PC-3 (cell line): ENCODE measurements around the gene RBFOX2.

Source experiments
- EZH2 ChIP-seq: fragments of 300-600 bp; sonication (generic); IDR thresholded peaks from one replicate; pipeline ENCODE4 v1.6.1; 2017; ENCODE audit warnings: antibody characterized with exemption, mild to moderate bottlenecking, low read length; ENCODE audit not compliant: unreplicated experiment
- EZH2phosphoT487 ChIP-seq: fragments of 300-600 bp; sonication (generic); IDR thresholded peaks from 2 replicates; pipeline ENCODE4 v1.6.1; 2018; ENCODE audit warnings: mild to moderate bottlenecking, antibody characterized with exemption, low read length, borderline replicate concordance
- TF ChIP-seq, protein P1 (sequence below): fragments of 300-600 bp; sonication (generic); conservative IDR thresholded peaks from 2 replicates; pipeline ENCODE4 v1.5.1; 2017; ENCODE audit warnings: antibody characterized with exemption, low read depth, mild to moderate bottlenecking, low read length

- TF ChIP-seq, protein P1, sequence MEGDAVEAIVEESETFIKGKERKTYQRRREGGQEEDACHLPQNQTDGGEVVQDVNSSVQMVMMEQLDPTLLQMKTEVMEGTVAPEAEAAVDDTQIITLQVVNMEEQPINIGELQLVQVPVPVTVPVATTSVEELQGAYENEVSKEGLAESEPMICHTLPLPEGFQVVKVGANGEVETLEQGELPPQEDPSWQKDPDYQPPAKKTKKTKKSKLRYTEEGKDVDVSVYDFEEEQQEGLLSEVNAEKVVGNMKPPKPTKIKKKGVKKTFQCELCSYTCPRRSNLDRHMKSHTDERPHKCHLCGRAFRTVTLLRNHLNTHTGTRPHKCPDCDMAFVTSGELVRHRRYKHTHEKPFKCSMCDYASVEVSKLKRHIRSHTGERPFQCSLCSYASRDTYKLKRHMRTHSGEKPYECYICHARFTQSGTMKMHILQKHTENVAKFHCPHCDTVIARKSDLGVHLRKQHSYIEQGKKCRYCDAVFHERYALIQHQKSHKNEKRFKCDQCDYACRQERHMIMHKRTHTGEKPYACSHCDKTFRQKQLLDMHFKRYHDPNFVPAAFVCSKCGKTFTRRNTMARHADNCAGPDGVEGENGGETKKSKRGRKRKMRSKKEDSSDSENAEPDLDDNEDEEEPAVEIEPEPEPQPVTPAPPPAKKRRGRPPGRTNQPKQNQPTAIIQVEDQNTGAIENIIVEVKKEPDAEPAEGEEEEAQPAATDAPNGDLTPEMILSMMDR: no peak
- TF ChIP-seq EZH2 (no peak), EZH2phosphoT487 (no peak)
Observed at GRCh38 chr22:36077271-36077670, 48.6 kb upstream of the RBFOX2 start.
